Stimulated activated CD8-positive, alpha-beta memory T cell treated with anti-CD3 and anti-CD28 coated beads, Interleukin-4, amount 100 ng/mL, for 4 hours (primary cell): ENCODE data around the gene NUDT1.
"Not testable (repeated sequence)": the region's sequence is repeated elsewhere in the genome, so short reads cannot be mapped to it uniquely, and the experiment has no call there.

Experiments used
- DNase-seq, 2 donors: peaks; one replicate each; pipeline ENCODE4 v3.0.0-alpha.2; 2020; ENCODE audit warnings: low read depth in 2 of 2, low spot score in 1 of 2

The NUDT1 gene

DNA sequence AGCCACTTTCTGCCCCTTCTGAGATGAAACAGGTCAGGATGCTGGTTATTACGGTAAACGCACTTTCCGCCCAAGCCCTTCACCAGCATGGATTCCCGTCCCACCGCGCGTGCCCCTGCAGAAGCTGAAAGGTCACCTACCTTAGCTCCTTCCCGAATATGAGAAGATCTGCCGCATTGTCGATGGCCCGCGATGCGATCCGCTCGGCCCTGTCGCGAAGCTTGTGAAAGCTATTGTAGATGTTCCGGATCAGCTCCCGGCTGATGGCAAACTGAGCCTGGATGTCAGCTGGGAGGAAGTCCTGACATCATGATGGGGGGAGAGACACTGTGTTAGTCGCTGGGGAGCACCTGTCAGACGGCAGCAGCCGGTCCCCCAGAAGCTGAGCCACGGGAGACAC lies 22.1 kb downstream of the NUDT1 start:
- no peak for DNase-seq

DNA sequence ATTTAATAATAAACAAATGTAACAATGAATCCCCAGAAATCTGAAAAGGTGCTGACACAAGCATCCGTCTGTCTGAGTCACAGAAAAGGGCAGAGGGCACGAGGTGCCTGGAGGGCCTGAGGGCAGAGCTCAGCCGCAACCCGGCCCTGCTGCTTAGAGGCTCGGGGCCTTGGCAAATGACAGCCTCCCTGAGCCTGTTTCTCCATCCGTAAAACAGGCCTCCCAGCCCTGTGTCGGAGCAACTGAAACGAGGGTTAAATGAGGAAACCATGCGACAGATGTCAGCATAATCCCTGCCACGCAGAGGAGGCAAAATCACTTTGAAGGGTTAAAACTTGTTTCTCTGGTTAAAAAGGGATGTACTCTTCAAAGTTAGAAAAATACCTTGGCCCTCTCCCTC lies 24.9 kb downstream of the NUDT1 start:
- DNase-seq = no peak

DNA sequence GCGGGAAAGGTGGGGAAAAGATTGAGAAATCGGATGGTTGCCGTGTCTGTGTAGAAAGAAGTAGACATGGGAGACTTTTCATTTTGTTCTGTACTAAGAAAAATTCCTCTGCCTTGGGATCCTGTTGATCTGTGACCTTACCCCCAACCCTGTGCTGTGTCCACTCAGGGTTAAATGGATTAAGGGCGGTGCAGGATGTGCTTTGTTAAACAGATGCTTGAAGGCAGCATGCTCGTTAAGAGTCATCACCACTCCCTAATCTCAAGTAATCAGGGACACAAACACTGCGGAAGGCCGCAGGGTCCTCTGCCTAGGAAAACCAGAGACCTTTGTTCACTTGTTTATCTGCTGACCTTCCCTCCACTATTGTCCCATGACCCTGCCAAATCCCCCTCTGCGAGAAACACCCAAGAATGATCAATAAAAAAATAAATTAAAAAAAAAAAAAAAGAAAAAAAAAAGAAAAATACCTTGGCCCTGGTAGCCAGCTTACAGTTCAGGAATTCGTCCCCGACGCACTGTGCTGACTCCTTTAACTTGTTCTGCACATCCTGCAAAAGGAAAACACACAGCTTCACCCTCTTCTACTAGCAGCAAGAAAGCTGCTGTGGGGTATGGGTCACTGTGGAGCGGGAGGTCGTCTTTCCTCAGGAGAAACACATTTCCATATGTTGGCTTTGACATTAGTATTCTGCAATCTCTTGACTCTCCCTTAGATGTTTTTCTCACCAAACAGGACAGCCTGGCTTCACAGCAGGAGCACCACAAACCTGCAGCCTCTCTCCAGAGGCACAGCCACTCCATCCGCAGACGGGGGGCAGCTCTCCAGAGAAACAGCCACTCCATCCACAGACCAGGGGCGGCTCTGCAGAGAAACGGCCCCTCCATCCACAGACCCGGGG lies 27.3 kb downstream of the NUDT1 start:
- not testable (repeated sequence) for DNase-seq

DNA sequence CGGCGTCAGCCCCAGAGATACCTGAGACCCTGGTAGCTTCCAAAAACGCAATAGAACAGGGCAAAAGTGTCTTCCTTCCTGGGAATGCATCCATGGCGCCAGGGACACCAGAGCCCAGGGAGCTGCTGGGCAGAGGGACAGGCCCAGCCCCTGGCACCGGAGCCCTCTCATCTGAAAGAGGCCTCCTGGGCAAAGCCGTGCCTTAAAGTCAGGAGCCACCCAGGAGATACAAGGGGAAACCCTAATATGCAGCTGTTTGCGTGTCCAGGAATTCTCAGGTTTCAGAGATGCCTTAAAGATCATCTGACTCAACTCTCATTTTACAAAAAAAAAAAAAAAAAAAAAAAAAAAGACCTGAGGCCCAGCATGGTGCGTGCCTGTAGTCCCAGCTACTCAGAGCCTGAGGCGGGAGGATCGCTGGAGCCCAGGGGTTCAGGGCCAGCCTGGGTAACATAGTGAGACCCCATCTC lies 28.0 kb downstream of the NUDT1 start:
- DNase-seq = no peak

DNA sequence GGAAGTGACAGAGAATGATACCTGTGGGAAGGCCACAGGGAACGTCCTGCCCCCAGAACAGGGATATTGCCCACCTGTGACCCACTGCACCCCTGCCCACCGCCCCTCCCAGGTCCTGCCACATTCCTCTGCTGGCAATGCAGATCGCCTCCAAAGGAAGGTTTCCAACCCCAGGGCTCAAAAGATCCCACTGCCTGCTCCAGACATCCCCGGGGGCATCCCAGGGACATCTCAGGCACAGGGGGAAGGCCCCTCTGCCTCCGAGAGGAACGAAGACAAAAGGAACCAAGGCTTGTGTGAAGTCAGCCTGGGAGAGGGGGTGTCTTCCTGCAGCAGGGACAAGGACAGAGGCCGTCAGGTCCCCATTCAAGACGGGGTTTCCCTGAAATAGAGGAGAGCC lies 28.5 kb downstream of the NUDT1 start:
- no peak for DNase-seq

DNA sequence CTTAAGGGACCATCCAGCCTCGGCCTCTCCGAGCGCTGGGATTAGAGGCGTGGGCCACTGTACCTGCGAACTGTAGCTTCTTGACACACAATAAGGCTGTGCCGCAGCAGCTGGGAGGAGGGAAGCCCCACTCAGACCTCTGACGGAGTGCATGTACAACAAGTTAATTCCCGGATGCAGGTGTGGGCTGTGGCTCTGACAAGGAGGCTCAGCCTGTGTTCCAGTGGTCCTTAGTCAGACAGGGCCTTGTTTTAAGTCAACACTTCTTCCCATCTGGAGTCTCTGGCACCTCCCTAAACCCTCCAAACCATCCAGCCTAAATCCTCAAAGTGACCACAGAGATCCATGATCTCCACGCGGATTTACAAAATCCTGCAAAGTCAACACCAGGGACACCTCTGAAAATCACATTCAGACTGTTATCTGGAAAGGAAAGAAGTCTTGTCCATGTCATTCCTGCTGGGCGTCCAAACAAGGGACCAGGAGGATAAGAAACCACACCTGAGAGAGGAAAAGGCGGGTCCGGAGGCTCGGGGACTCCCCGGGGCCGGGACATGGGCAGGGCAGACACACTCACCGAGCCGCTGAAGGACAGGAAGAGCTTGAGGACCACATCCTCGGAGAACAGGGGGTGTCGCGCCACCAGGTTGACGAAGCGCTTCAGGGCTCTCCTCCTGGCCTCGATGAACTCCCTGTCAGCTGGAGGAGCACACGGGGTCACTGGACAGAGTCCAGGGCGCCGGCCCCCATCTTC lies 29.4 kb downstream of the NUDT1 start:
- DNase-seq = no peak

DNA sequence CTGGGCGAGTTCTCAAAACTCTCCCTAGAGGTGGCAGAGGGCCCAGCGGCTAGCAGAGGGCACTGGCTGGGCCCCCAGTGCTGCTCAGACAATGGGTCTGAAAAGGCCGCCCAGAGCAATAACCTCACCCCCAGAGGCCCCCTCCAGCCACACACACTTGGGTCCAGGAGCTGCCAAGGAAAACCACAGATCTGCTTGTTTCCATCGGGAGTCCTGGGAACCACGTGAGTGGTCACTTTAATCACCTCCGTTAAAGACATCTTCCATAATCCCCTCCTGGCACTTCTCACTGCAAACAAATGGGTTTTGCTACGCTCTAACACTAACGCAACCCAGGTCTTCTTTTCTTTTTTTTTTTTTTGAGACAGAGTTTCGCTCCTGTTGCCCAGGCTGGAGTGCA lies 30.0 kb downstream of the NUDT1 start:
- no peak for DNase-seq

DNA sequence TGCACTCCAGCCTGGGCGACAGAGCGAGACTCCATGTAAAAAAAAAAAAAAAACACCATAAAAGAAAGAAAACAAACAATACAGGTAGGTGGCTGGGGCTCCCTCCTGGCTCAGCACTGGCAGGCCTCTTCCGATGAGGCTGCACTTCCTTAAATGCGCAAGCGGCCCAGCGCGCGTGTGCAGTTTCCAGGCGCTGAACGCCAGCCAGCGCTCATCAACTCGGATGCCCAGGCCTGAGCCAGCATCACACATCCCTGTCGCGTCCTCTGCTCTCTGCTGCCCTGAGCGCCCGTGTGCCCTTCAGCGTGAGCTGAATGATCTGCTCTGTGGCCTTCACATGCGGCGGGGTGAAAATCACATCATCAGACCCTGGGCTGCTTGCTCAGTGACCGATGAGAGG lies 31.8 kb downstream of the NUDT1 start:
- no peak for DNase-seq

DNA sequence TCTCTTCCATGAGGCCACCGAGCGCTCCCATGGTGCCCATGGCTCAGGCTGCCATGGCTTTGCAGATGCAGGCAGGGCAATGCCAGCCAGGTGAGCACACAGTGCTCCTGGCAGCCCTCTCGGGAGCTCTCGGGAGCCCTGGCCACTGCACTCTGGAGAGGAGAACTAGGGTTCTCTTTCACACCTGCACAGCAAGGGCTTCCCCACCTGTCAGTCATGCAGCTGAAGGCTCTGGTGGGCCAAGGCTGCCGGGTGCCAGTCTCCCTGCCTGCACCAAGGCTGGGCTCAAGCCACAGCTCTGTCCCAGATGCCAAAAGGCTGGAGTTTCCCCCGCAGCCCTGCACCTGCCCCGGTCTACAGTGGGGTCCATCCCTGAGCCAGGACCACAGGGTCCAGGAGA lies 32.6 kb downstream of the NUDT1 start:
- no peak for DNase-seq

DNA sequence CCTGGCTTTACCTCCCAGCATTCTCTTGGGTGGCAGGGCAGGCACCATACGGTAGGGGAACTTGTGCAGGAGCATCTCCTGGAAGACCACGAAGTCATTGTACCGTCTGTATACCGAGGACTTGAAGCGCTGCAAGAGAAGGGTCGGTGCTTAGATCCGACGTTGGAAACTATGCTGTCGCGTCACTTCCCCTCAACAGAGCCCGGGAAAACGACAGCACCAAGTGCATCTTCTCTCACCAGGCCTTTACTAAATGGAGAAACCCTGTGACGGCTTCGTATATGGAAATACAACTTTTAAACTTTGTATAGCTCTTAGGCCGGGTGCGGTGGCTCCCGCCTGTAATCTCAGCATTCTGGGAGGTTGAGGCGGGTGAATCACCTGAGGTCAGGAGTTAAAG lies 33.1 kb downstream of the NUDT1 start:
- DNase-seq = no peak

DNA sequence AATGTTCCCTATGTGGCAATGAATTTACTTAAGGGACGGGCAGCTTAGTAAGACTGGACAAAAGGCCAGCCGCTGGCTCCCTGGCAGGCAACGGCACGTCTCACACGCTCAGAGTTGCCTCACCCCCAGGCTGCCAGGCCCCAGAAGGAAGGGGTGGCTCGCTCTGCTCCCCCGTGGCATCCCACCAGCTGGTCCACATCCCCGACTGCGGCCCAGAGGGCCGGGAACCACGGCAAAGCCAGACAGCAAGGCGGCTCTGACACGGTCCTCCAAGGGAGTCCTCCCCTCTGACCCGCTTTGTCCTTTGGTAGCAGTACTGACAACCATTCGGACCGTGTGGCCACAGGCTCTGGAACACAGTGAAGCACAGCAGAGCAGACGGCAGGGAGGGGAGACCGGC lies 34.1 kb downstream of the NUDT1 start:
- DNase-seq = no peak

DNA sequence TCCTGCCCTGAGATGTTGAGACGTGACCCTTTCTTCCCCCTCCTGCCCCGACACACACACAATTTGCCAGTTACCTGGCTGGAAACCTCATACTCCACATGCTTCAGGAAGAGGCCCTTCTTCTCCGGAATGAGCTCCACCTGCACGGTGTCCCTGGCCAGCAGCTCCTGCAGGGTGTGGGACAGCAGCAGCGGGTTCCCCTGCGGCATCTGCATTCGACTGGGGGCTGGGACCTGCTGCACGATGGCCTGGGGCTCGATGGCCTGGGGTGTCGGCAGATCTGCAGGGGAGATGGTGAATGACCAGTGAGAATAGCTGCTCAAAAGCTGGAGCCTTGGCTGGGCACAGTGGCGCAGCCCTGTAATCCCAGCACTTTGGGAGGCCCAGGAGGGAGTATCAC lies 36.0 kb downstream of the NUDT1 start:
- no peak for DNase-seq

DNA sequence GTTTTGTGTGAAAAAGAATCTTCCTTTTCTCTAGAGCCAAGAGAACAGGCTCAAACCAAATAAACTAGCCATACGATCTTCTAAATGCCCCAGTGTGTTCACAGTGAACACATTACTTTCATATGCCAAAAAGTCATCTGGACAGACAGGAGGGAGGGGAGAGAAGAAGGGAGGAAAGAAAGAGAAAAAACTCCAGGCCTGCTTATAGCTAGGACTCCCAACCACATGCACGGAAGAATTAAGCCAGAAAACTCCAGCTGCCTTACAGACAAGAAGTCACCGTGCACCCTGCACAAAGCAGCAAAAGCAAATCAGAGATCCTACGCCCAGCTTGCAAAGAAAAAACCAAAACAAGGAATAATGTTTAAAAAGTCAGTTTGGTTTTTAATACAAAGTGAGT lies 37.9 kb downstream of the NUDT1 start:
- DNase-seq = no peak

DNA sequence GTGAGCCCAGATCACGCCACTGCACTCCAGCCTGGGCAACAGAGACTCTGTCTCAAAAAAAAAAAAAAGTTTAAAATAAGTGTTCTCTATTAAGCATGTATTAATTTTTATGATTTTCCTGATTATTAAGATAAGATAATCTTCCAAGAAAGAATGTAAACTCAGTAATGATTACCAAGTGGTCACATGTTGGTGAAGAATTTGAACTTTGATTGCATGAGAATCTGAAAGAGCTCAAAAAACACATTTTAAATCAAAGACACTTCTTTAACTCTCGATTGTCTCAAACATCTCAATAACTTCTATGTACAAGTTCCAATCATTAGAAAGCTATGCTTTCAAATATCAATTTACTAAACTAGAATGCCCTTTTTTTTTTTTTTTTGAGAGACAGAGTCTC lies 38.4 kb downstream of the NUDT1 start:
- no peak for DNase-seq

DNA sequence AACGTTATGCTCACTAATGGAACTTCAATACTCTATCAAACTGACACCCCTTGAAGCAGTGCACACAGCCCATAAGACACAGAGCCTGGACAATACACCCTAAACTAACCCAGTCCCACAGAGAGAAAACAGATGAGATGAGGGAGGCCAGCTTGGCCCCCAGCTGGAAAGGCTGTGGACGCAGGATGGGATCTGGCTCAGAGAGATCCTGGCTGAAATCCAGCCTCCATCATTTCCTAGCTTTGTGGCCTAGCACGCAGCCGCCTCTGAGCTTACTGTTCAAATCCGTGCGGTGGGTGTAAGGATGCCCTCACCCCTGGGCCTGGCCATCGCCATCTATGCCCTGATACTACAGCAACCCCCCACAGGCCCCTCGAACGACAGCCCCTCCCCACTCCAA lies 39.5 kb downstream of the NUDT1 start:
- DNase-seq = no peak

DNA sequence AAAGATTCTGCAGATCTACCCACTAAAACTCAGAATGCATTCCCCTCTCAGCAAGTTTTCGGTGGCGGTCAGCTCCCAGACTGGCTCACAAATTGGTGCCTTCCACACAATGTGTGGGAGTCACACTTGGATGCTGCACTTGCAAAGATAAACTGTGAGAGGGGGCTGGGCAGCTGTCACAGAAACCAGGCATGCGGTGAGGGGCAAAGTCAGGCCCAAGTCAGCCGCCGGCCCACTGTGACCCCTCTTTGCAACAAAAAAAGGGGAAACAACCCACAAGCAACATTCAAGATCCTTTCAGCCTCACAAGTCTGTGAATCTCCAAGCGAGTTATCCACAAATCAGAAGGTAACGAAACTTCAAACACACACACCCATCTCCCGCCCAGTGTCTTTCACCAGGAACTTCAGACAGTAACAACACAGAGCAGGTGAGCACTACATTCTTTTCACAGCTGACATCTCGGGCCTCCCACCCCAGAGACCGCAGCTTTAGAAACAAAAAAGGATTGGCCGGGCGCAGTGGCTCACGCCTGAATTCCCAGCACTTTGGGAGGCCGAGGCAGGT lies 40.2 kb downstream of the NUDT1 start:
- no peak for DNase-seq

DNA sequence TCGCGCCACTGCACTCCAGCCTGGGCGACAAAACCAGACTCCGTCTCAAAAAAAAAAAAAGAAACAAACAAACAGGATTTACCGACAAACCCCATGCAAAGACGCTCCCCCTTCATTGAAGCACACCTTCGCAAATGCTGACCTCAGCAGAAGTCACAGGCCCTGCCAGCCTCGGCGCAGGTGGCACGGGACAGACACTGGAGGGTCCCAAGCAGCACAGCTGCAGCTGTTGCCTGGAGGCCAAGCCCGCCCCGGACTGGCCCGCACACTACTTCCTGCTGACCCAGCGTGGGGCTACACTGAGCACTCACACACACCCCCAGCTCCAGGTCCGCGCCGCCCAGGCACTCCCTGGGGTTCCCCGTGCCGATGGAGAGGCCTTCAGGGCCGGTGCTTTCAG lies 41.0 kb downstream of the NUDT1 start:
- no peak for DNase-seq

DNA sequence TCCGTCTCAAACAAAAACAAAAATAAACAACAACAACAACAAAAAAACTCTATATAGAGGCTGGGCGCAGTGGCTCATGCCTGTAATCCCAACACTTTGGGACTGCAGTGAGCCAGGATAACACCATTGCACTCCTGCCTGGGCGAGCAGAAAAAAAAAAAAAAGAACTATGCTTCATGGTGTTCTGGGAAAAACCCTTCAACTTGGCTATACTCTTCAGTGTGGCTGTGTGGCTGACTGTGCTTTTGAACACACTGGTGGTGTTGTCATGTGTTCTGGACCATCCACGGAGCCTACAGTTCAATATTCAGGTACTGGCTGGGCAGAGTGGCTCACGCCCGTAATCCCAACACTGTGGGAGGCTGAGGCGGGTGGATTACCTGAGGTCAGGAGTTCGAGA lies 45.7 kb downstream of the NUDT1 start:
- DNase-seq = no peak

DNA sequence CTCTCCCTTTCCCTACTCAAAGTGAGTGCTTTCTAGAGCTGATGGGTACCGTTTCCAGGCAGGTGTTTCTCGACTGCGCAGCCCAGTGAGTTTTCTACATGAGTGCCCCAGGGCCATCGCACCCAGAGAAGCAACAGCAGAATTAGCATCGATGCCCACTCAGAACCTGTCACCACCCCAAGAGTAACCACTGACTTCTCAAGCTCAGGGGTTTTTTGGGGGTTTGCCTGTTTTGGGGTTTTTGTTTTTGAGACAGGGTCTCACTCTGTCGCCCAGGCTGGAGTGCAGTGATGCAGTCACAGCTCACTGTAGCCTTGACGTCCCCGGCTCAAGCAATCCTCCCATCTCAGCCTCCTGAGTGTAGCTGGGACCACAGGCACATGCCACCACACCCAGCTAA lies 46.5 kb downstream of the NUDT1 start:
- no peak for DNase-seq

DNA sequence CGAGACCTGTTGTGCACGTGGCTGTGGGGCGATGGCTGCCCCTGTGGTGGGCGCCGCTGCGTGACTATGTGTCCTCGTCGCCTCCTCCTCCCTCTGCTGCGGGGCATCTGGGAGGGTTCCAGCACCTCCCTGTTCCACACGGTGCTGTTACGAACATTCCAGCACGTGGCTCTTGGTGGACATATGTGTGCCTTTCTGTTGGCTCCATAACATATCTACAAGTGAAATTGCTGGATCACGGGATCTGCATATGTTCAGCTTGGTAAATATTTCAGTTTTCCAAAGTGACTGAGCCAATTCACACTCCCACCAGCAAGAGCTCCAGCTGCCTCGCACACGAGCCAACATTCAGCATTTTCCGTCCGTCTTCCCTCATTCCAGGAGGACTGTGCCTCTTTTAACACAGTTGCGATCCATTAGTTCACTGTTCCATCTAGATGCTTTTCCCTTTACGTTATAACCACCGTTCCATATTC lies 47.1 kb downstream of the NUDT1 start:
- no peak for DNase-seq

DNA sequence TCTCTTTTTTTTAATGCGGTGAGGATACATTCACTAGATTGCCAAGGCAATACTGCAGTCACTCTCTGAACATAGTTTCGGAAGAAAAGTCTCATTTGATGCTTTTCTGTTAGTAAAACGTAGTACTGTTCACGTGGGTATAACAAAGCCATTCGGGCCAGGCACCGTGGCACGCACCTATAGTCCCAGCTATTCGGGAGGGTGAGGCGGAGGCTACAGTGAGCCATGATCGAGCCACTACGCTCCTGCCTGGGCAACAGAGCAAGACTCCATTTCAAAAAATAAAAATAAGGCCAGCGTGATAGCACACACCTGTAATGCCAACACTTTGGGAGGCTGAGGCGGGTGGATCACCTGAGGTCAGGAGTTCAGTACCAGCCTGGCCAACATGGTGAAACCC lies 47.6 kb downstream of the NUDT1 start:
- DNase-seq = no peak

DNA sequence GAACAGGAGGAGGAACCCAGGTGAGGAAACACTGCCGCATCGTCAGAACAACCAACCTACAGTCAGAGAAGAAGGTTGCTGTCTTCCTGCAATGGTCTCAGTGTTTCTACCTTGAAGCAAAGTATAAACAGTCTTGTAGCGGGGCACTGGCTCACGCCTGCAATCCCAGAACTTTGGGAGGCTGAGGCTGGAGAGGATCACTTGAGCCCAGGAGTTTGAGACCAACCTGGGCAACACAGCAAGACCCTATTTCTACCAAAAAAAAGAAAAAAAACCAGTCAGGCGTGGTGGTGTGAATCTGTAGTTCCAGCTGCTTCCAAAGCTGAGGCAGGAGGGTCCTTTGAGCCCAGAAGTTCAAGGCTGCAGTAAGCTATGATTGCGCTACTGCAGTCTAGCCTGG lies 48.9 kb downstream of the NUDT1 start:
- DNase-seq = no peak
